ENCODE results near the gene P2RY13.

DNA sequence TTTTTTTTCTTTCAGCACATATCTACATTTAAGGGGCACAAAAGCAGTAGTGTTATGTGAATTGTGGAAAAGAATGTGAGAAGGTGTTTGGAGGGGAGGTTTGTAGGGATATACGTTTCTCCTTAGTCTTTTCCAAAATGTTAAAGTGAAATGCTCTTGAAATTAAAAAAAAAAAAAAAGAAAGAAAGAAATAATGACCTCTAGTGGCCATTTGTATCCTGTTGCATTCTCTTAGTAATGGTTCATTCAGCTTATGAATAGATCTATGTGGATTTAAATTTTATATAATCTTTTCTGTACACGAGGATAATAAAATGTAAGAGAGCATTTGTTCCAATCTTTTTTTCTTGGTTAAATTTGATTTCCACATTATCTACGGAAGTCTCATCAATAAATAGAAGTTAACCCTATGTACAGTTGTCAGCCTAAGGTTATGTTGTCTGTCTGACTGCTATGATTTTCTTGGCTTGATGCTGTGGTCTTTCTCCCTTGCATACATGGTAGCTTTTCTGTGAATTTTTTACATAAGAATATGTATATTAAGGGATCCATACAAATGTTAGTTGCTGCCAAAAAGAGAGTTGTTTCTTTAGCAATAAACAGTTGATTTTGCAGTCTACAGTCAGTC, 1.7 kb downstream of the P2RY13 start:
- TF ChIP-seq, protein P1, sequence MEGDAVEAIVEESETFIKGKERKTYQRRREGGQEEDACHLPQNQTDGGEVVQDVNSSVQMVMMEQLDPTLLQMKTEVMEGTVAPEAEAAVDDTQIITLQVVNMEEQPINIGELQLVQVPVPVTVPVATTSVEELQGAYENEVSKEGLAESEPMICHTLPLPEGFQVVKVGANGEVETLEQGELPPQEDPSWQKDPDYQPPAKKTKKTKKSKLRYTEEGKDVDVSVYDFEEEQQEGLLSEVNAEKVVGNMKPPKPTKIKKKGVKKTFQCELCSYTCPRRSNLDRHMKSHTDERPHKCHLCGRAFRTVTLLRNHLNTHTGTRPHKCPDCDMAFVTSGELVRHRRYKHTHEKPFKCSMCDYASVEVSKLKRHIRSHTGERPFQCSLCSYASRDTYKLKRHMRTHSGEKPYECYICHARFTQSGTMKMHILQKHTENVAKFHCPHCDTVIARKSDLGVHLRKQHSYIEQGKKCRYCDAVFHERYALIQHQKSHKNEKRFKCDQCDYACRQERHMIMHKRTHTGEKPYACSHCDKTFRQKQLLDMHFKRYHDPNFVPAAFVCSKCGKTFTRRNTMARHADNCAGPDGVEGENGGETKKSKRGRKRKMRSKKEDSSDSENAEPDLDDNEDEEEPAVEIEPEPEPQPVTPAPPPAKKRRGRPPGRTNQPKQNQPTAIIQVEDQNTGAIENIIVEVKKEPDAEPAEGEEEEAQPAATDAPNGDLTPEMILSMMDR (conservative IDR thresholded peaks at IDR 0.05; ENCODE audit: low read length): peak; percentile 89
- TF ChIP-seq EZH2phosphoT487 (IDR thresholded peaks at IDR 0.05; ENCODE audit: borderline replicate concordance, low read depth, low read length): no peak
